ENCODE results near the gene POMC.

- no peak for TF ChIP-seq CTCF (IDR thresholded peaks at IDR 0.05)
- no peak for TF ChIP-seq POLR2A (IDR thresholded peaks at IDR 0.05)
Measured at GRCh38 chr2:25194576-25195122, 26.3 kb upstream of the POMC start.
